Measurements from ENCODE around the gene RAB9B.
"Not testable (repeated sequence)": the region's sequence is repeated elsewhere in the genome, so short reads cannot be mapped to it uniquely, and the experiment has no call there.

Gene RAB9B

DNA sequence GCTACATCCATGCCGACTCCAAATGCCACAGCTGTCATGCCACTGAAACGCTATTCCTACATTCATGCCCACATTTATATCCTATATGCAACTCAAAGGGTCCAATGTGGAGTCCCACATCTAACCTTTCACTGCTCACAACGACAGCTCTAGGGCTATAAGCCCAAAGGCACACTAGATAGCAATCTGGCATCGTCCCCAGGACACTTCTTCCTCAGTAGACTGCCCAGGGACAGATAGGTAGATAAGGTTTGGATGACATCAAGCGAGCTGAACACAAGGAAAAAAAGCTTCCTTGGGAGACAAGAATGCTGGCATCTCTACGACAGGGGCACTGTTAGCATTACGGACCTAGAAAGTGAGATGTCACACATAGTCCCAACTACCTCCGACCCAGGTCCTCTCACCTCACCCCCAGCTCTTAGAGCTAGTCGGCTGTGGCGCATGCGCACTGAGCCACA is 685 bp downstream of the RAB9B start:
- TF ChIP-seq CTCF (IDR thresholded peaks at IDR 0.05; ENCODE audit: extremely low read depth, insufficient read depth, missing control alignments), result no peak
- no peak for DNase-seq (ENCODE audit: low spot score)
- in situ Hi-C loops (cut with MboI; ENCODE audit: low pct_unique_long_range_greater_than_20kb, low sequenced_read_pairs, unreplicated experiment), result loop anchor here (25.0 kb wide), 1 partner anchor 281 kb away; the partner anchor contains the start of gene ZCCHC18

DNA sequence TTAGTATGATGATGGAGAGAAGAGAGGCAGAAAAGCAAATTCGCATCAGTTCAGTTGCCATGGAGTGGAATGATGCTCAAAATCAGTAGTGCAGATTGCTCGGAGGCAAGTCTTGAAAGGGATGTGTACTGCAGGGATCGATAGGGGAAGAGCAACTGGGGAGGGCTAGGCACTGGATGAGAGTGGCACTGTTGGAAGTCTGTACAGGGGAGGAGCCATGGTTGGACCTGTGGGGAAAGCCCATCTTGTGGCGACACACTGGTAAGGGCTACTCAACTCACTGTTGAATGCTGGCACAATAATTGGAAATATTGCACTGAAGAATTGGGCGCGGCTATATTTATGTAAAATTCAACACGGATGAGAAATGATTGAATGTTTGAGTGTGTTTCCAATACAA is 1.2 kb downstream of the RAB9B start:
- TF ChIP-seq CTCF (IDR thresholded peaks at IDR 0.05; ENCODE audit: extremely low read depth, insufficient read depth, missing control alignments), result no peak
- in situ Hi-C loops (cut with MboI; ENCODE audit: low pct_unique_long_range_greater_than_20kb, low sequenced_read_pairs, unreplicated experiment), result loop anchor here (25.0 kb wide), 1 partner anchor 281 kb away; the partner anchor contains the start of gene ZCCHC18
- no peak for DNase-seq (ENCODE audit: low spot score)

GRCh38 chrX:103828529-103828928 is 3.5 kb downstream of the RAB9B start:
- DNase-seq (ENCODE audit: low spot score), result no peak
- in situ Hi-C loops (cut with MboI; ENCODE audit: low pct_unique_long_range_greater_than_20kb, low sequenced_read_pairs, unreplicated experiment), result loop anchor here (25.0 kb wide), 1 partner anchor 284 kb away; the partner anchor contains the start of gene ZCCHC18
- no peak for TF ChIP-seq CTCF (IDR thresholded peaks at IDR 0.05; ENCODE audit: extremely low read depth, insufficient read depth, missing control alignments)

GRCh38 chrX:103825881-103826280 is 6.2 kb downstream of the RAB9B start:
- in situ Hi-C loops (cut with MboI; ENCODE audit: low pct_unique_long_range_greater_than_20kb, low sequenced_read_pairs, unreplicated experiment), result loop anchor here (25.0 kb wide), 1 partner anchor 286 kb away; the partner anchor contains the start of gene ZCCHC18
- no peak for TF ChIP-seq CTCF (IDR thresholded peaks at IDR 0.05; ENCODE audit: extremely low read depth, insufficient read depth, missing control alignments)
- no peak for DNase-seq (ENCODE audit: low spot score)

DNA sequence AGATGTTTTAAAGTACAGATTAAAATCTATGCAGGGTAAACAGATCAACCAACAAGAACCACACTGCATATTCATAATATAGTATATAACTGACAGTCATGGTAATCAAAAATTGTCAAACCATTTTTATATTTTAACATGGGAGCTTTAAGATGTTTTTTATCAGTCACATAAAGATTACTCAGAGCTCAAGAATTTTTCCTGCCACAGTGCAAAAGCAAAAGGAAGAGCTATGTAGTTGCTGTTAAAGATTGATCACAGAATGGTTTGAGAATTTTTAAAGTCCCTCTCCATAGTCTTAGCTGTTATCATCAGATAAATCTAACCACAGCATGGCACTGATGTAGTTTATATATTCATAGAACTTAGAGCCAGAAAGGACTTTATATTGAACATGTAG is 8.5 kb downstream of the RAB9B start:
- no peak for DNase-seq (ENCODE audit: low spot score)
- in situ Hi-C loops (cut with MboI; ENCODE audit: low pct_unique_long_range_greater_than_20kb, low sequenced_read_pairs, unreplicated experiment), result loop anchor here (25.0 kb wide), 1 partner anchor 286 kb away; no protein-coding TSS in a partner anchor
- no peak for TF ChIP-seq CTCF (IDR thresholded peaks at IDR 0.05; ENCODE audit: extremely low read depth, insufficient read depth, missing control alignments)

GRCh38 chrX:103820802-103821201 is 11.3 kb downstream of the RAB9B start:
- not testable (repeated sequence) for DNase-seq (ENCODE audit: low spot score)
- in situ Hi-C loops (cut with MboI; ENCODE audit: low pct_unique_long_range_greater_than_20kb, low sequenced_read_pairs, unreplicated experiment), result loop anchor here (25.0 kb wide), 1 partner anchor 284 kb away; no protein-coding TSS in a partner anchor

- DNase-seq (ENCODE audit: low spot score), result no peak
- no peak for TF ChIP-seq CTCF (IDR thresholded peaks at IDR 0.05; ENCODE audit: extremely low read depth, insufficient read depth, missing control alignments)
- in situ Hi-C loops (cut with MboI; ENCODE audit: low pct_unique_long_range_greater_than_20kb, low sequenced_read_pairs, unreplicated experiment), result loop anchor here (25.0 kb wide), 1 partner anchor 282 kb away; no protein-coding TSS in a partner anchor
These were observed 13.0 kb downstream of the RAB9B start for GRCh38 chrX:103818842-103819619.
